ENCODE data around the gene TBC1D17.
"Not testable (repeated sequence)": the region's sequence is repeated elsewhere in the genome, so short reads cannot be mapped to it uniquely, and the experiment has no call there.

Gene TBC1D17

GRCh38 chr19:49924881-49925210 is 47.3 kb downstream of the TBC1D17 start:
- DNase-seq = not testable (repeated sequence)

GRCh38 chr19:49925486-49925885 is 48.0 kb downstream of the TBC1D17 start:
- no peak for DNase-seq

- no peak for DNase-seq
Observed at GRCh38 chr19:49926515-49926914, 49.0 kb downstream of the TBC1D17 start.

- no peak for DNase-seq
Observed at GRCh38 chr19:49927526-49928264, 50.2 kb downstream of the TBC1D17 start.

- peak; percentile 95 for DNase-seq
Observed at GRCh38 chr19:49929121-49929610, 51.7 kb downstream of the TBC1D17 start, which contains the start of the genes ATF5 and NUP62. Gene ATF5, plus strand, starts transcription at chr19:49929205. Its CDS starts 1,646 bp downstream, at chr19:49930851. Gene NUP62, minus strand, starts transcription at chr19:49929504. Its CDS starts 19,697 bp downstream, at chr19:49909807.

- DNase-seq = peak; percentile 96
Observed at GRCh38 chr19:49929611-49930482, 52.3 kb downstream of the TBC1D17 start.

- DNase-seq = peak; percentile 37
Observed at GRCh38 chr19:49930483-49931011, 53.0 kb downstream of the TBC1D17 start.

- no peak for DNase-seq
Observed at GRCh38 chr19:49931293-49932040, 54.0 kb downstream of the TBC1D17 start.

- DNase-seq = no peak
Observed at GRCh38 chr19:49932041-49932451, 54.5 kb downstream of the TBC1D17 start.

- peak; percentile 39 for DNase-seq
Observed at GRCh38 chr19:49932731-49933131, 55.2 kb downstream of the TBC1D17 start.

GRCh38 chr19:49933643-49934042 is 56.1 kb downstream of the TBC1D17 start:
- DNase-seq = no peak

GRCh38 chr19:49936549-49936948 is 59.0 kb downstream of the TBC1D17 start:
- no peak for DNase-seq

GRCh38 chr19:49937750-49938381 is 60.4 kb downstream of the TBC1D17 start:
- DNase-seq = peak; percentile 87
